Transverse colon (tissue), 3 donors: ENCODE measurements around the gene COPA.
A peak's percentile ranks its signal among the peaks of the same experiment; 100 is the strongest.

Experiments
- CTCF ChIP-seq, 5 experiments: fragments of 200-600 bp in 3 of 5; fragments of 450-650 bp in 2 of 5; sonication (generic) in 3 of 5; IDR thresholded peaks; 1 replicate in 2 of 5; 2 replicates in 3 of 5; pipeline ENCODE4 v1.5.1; 2016 to 2017; ENCODE audit warnings: antibody characterized with exemption in 5 of 5, inconsistent platforms in 3 of 5, mild to moderate bottlenecking in 2 of 5, moderate library complexity in 1 of 5
- EP300 ChIP-seq: sonication (generic); formaldehyde crosslinking; IDR thresholded peaks from one replicate; pipeline ENCODE4 v1.6.1; 2017; ENCODE audit warnings: antibody characterized with exemption, low read depth

- TF ChIP-seq CTCF (IDR thresholded peaks at IDR 0.05) (peak in 4 of 5 experiments; percentile 14 to 38 (median 32)), EP300 (no peak)
These were observed 11.4 kb upstream of the COPA start for GRCh38 chr1:160354388-160354985.
